Subcutaneous abdominal adipose tissue (tissue), 5 donors: ENCODE results near the gene KDM2A.

ENCODE experiments used
- H3K27ac ChIP-seq: one replicate; pipeline ENCODE4 v1.7.0; 2013; ENCODE audit warnings: low read depth, mild to moderate bottlenecking, inconsistent platforms, low read length, moderate library complexity
- H3K27me3 ChIP-seq, 5 donors: one replicate each; pipeline ENCODE4 v1.7.0; 2013; ENCODE audit warnings: low read length in 5 of 5, inconsistent platforms in 1 of 5; ENCODE audit not compliant: control insufficient read depth in 5 of 5, insufficient read depth in 4 of 5
- H3K36me3 ChIP-seq, 5 donors: one replicate each; pipeline ENCODE4 v1.7.0; 2013; ENCODE audit warnings: low read length in 5 of 5; ENCODE audit not compliant: control insufficient read depth in 5 of 5, insufficient read depth in 5 of 5
- H3K4me1 ChIP-seq, 5 donors: one replicate each; pipeline ENCODE4 v1.7.0; 2013; ENCODE audit warnings: low read length in 5 of 5, mild to moderate bottlenecking in 3 of 5, moderate library complexity in 1 of 5; ENCODE audit not compliant: control insufficient read depth in 5 of 5, insufficient read depth in 5 of 5
- H3K4me3 ChIP-seq, 5 donors: one replicate each; pipeline ENCODE4 v1.7.0; 2013; ENCODE audit warnings: low read length in 5 of 5, low read depth in 1 of 5
- H3K9ac ChIP-seq, 5 donors: one replicate each; pipeline ENCODE4 v1.7.0; 2013; ENCODE audit warnings: low read length in 5 of 5, mild to moderate bottlenecking in 4 of 5, moderate library complexity in 3 of 5
- H3K9me3 ChIP-seq, 5 donors: one replicate each; pipeline ENCODE4 v1.7.0; 2013; ENCODE audit warnings: low read length in 5 of 5; ENCODE audit not compliant: control insufficient read depth in 5 of 5
- donor health status: healthy.
- donor health status: healthy.
- donor health status: healthy.
- donor health status: healthy.
- donor health status: healthy.

The KDM2A gene

DNA sequence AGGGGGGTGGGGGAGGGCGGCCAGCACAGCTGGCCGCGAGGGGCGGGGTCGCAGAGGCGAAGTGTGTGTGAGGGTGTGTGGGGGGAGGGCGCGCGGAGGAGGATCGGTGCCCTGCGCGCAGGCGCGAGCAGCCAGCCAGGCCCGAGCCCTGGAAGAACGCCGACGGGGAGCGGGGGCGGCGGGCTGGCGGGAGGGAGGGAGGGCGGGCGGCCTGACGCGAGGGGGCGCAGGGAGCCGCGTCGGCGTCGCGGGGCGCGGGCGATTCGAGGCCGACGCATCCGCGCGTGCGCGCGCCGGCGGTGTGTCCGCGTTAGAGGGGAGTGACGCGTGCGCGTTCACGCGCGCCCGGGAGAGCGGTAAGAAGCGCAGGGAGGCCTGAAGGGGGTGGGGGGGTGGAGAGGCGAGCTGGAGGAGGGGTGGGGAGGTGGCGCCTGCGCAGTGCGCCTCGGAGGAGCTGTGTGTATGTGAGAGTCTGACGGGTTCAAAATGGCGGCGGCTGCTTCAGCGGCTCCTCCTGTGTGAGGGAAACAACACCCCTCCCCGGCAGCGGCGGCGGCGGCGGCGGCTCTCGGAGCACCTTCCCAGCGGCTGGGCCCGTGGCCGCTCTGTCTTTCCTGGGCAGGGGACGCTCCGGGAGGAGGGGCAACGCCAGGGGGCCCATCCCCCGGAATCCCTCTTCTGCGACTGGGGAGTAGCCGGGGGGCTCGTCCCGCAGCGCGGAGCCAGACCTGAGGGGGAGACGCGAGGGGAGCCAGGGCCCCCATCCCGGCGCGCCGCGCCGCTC, at the start of gene KDM2A:
Gene KDM2A, plus strand, starts transcription at position 463 of the 784 bp plus-strand sequence. CDS start 2,054 bp downstream, outside the sequence.
- Histone ChIP-seq H3K4me1 (peaks cover 0 to 40% (median 34%) of the 10 kb centered on the region in 5 donors), H3K36me3 (peaks cover 0 to 4% (median 0%) of the 10 kb centered on the region in 5 donors), H3K27ac (peak within 1 kb of the TSS; percentile 77), H3K9me3 (no peaks in the 10 kb centered on the region), H3K27me3 (no peaks in the 10 kb centered on the region), H3K4me3 (peak within 1 kb of the TSS; percentile 73 to 93 (median 83)), H3K9ac (peak within 1 kb of the TSS; percentile 76 to 93 (median 84))

DNA sequence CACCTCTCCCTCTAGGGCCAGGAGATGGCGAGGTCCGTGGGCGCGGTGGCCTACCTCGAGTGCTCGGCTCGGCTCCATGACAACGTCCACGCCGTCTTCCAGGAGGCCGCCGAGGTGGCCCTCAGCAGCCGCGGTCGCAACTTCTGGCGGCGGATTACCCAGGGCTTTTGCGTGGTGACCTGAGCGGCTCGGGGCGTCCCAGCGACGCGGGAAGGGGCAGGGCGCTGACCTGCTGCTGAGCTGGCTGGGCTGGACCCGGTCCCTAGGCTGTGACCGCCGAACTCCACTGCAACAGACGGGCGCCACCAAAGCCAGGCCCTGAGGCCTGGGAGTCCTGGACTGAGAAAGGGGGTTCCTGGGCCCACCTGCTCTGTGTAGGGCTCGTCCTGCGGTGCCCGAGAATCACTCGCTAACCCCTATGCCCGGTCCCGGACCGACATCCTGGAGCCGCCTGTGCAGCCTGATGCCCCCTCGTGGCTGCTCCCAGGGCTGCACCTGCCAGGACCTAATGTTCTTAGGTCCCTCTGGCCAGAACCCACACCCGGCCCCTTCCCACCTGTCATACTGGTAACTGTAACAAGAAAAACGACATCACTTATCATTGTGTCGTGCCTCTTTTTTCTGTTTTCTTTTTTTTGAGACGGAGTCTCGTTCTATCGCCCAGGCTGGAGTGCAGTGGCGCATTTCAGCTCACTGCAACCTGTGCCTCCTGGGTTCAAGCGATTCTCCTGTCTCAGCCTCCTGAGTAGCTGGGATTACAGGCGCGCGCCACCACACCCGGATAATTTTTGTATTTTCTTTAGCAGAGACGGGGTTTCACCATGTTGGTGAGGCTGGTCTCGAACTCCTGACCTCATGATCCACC, 47.4 kb upstream of the KDM2A start:
- Histone ChIP-seq H3K4me1 (peaks cover 0 to 7% (median 6%) of the 10 kb centered on the region in 5 donors), H3K9ac (peak overlapping the region in 3 of 5 donors; percentile 35 to 44 (median 43)), H3K36me3 (peaks cover 0 to 3% (median 0%) of the 10 kb centered on the region in 5 donors), H3K9me3 (no peaks in the 10 kb centered on the region), H3K27ac (no peak overlapping the region), H3K4me3 (peak overlapping the region in 4 of 5 donors; percentile 47 to 64 (median 55)), H3K27me3 (no peaks in the 10 kb centered on the region)

DNA sequence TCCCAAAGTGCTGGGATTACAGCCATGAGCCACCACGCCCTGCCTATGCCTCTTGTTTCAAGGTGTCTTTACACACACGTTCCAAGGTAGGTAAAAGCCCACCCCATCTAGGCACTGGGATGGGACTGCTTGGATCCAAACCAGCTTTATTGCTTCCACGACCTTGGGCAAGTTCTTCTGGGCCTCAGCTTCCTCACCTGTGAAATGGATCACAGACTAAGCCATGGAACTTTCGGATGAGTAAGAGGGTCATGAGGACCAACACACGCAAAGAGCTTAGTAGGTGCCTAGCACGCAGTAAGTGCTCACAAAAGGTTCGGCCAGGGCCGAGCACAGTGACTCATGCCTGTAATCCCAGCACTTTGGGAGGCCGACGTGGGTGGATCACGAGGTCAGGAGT, 46.8 kb upstream of the KDM2A start:
- Histone ChIP-seq H3K9me3 (no peaks in the 10 kb centered on the region), H3K9ac (no peak overlapping the region), H3K4me3 (no peak overlapping the region), H3K36me3 (no peaks in the 10 kb centered on the region), H3K27me3 (no peaks in the 10 kb centered on the region), H3K4me1 (peaks cover 0 to 7% (median 6%) of the 10 kb centered on the region in 5 donors), H3K27ac (no peak overlapping the region)

- Histone ChIP-seq H3K27me3 (peaks cover 0 to 6% (median 5%) of the 10 kb centered on the region in 5 donors), H3K4me3 (no peak overlapping the region), H3K4me1 (peaks cover 0 to 7% (median 6%) of the 10 kb centered on the region in 5 donors), H3K36me3 (no peaks in the 10 kb centered on the region), H3K27ac (no peak overlapping the region), H3K9ac (no peak overlapping the region), H3K9me3 (no peaks in the 10 kb centered on the region)
These were observed 45.2 kb upstream of the KDM2A start for GRCh38 chr11:67073908-67074307.

DNA sequence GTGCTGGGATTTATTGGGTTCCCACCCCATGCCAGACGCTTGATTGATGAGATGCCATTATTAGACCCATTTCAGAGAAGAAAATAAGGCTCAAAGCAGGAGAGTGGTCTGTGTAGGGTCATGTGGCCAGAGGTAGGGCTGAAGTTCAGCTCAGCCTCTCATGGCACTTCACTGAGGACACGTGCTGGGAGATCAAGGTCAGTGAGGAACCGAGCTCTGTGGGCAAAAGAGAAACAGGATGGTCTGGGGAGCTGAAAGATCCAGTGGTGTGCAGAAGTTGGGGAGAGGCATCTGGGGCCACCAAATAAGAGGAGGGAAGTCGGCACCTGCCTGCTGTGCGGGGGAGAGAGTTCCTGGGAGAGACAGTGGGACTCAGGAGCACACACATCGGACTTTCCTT, 42.9 kb upstream of the KDM2A start:
- no peak overlapping the region for H3K4me3 ChIP-seq
- no peak overlapping the region for H3K27ac ChIP-seq
- peaks cover 0 to 6% (median 5%) of the 10 kb centered on the region in 5 donors for H3K27me3 ChIP-seq
- no peaks in the 10 kb centered on the region for H3K36me3 ChIP-seq
- H3K4me1 ChIP-seq = peaks cover 0 to 6% (median 6%) of the 10 kb centered on the region in 5 donors
- no peaks in the 10 kb centered on the region for H3K9me3 ChIP-seq
- no peak overlapping the region for H3K9ac ChIP-seq

- Histone ChIP-seq H3K9ac (no peak overlapping the region), H3K27ac (no peak overlapping the region), H3K4me3 (no peak overlapping the region), H3K36me3 (no peaks in the 10 kb centered on the region), H3K27me3 (peaks cover 0 to 6% (median 5%) of the 10 kb centered on the region in 5 donors), H3K4me1 (peaks cover 0 to 11% (median 9%) of the 10 kb centered on the region in 5 donors), H3K9me3 (no peaks in the 10 kb centered on the region)
These were observed 39.9 kb upstream of the KDM2A start for GRCh38 chr11:67079065-67079705.

- H3K36me3 ChIP-seq = no peaks in the 10 kb centered on the region
- H3K9ac ChIP-seq = peak overlapping the region in 1 of 5 donors; percentile 41
- peaks cover 0 to 11% (median 9%) of the 10 kb centered on the region in 5 donors for H3K4me1 ChIP-seq
- H3K9me3 ChIP-seq = no peaks in the 10 kb centered on the region
- peaks cover 0 to 6% (median 5%) of the 10 kb centered on the region in 5 donors for H3K27me3 ChIP-seq
- peak overlapping the region in 3 of 5 donors; percentile 24 to 50 (median 33) for H3K4me3 ChIP-seq
- H3K27ac ChIP-seq = no peak overlapping the region
These were observed 36.8 kb upstream of the KDM2A start for GRCh38 chr11:67082071-67082791.

DNA sequence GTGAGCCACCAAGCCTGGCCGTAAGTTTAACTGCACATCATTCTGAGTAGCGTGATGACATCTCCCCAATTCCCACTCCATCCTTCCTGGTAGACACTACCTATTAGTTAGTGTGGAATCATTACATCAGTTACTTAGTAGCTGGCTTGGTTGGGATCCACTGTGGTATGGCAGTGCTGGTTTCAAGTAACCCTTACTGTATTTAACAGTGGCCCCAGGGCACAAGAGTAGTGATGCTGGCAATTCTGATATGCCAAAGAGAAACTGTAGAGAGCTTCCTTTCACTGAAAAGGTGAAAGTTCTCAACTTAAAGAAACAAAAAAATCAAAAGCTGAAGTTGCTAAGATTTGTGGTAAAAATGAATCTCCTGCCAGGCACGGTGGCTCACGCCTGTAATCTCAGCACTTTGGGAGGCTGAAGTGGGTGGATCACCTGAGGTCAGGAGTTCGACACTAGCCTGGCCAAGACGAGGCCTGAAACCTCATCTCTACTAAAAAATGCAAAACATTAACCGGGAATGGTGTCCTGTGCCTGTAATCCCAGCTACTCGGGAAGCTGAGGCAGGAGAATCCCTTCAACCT, 35.2 kb upstream of the KDM2A start:
- H3K4me1 ChIP-seq = peaks cover 0 to 11% (median 9%) of the 10 kb centered on the region in 5 donors
- no peaks in the 10 kb centered on the region for H3K27me3 ChIP-seq
- no peaks in the 10 kb centered on the region for H3K36me3 ChIP-seq
- no peak overlapping the region for H3K4me3 ChIP-seq
- no peaks in the 10 kb centered on the region for H3K9me3 ChIP-seq
- no peak overlapping the region for H3K9ac ChIP-seq
- no peak overlapping the region for H3K27ac ChIP-seq

DNA sequence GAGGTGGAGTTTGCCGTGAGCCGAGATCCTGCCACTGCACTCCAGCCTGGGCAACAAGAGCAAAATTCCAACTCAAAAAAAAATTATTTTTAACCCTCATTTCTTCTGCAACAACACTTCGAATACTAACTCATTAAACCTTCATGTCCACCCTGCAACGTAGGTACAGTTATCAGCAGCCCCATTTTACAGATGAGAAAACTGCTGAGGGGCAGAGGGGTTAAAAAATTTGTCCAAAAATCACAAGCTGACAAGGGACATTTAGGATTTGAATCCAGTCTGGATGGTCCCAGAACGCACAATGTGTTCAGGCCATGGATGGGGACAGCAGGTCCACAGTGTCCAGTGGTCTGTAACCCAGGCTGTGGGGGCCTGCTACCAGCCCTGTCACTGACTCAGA, 33.4 kb upstream of the KDM2A start:
- Histone ChIP-seq H3K36me3 (no peaks in the 10 kb centered on the region), H3K4me3 (no peak overlapping the region), H3K9ac (no peak overlapping the region), H3K27ac (no peak overlapping the region), H3K9me3 (no peaks in the 10 kb centered on the region), H3K4me1 (peaks cover 0 to 11% (median 9%) of the 10 kb centered on the region in 5 donors), H3K27me3 (no peaks in the 10 kb centered on the region)
